Measurements from ENCODE around the gene FBXL7.

FBXL7 gene

DNA sequence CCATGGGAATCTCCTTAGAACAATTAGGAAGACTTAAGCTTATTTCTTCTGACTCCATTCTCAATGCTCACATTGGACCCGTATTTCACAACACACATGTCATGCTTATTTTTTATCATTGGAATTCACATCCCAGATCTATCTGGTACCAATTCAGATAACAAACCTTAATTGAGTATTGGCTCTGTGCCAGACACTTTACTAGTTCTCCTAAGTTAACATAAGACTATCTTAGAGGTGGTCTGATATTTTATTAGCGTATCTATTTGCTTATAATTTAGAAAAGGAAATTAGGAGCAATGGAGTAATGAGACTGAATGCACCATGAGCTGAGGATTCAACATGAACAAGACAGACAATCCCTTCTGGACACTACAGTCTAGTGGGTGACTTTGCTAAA, 45.1 kb downstream of the FBXL7 start:
- ATAC-seq: no peak

DNA sequence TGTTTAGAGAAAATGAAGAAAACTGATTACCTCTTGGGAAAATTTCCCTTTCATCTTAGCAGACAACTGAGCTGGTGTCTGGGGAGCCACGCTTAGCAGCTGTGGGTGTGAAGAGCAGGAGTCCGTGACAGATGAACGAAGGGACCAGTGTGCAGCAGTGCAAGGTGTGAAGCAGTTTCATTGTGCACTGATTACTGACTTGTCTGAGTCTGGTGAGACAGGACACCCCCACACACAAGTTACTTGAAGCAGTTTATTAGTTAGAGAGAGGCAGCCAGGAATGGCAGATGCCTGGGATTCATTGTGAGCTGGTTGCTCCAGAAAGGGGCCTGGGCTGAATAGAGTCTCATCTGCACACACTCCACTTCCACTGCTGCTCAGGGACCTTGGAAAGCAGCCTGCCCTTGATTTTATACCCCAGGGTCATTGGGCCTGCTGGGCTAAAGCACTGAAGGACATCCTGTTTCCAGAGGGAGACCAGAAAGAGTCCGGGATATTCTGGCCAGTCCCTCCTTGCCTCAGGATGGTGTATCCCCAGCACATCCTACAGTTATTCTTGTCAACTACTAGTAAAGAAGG, 47.4 kb downstream of the FBXL7 start:
- no peak for ATAC-seq

DNA sequence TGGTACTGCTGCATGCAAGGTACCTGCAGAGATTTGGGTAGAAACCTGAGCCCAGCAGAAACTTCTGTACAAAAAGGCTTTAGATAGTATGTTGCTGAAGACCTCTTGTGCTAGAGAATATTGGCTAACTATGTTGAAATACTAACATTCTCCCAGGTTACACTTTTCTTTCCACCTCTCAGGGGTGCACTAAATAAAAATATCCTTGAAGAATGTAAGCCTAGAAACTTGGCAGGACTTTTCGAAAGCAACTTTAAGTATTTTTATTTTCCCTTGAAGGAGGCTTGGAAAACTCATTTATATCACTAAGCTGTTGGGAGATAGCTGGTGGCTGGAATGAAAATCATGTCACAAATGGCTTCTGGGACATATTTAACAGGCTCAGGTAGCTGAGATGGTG, 50.0 kb downstream of the FBXL7 start:
- ATAC-seq: no peak

DNA sequence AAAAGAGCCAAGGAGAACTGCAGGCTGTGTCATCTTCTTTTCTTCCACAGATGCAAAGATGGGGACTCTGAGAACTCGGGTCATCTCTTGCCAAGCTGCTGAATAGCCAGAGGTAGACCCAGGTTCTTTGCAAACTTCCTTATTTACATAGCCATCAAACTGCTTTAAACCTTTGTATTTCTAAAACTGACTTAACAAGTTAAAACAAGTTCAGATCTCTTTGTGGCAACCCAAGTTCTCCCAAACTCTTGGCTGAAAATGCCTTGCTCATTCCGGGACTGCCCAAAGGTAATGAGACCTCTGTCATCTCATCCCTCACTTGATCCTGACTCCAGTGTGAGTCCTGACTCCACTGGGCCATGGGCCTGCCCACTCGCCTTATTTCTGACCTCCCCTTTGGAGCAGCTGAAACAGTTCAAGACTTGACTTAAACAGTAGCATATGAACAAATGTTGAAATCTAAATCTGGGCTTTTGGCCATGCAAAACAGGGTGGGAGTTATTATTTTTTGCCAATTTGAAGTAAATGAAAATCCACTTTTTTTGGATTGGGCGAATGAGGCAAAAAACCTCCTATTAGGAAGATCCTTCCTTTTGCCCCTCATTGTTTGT, 50.6 kb downstream of the FBXL7 start:
- ATAC-seq: no peak

DNA sequence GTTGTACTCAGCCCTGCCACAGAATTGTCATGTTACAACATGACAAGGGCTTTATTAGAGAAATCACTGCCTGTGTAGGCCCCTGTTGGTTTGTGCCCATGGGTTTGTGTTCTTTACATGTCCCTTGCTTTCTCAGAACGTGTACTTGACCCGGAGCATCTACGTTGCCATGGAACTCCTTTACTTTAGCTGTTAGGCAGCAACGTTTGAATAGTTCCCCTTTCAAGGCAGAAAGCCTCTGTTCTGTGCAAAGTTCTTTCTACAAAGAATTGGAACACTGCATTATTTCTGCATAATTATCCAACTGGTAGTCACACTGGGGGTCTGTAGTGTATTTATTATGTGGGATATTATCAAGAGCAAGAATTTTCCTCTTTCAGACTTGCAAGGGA, 51.1 kb downstream of the FBXL7 start:
- ATAC-seq: no peak

DNA sequence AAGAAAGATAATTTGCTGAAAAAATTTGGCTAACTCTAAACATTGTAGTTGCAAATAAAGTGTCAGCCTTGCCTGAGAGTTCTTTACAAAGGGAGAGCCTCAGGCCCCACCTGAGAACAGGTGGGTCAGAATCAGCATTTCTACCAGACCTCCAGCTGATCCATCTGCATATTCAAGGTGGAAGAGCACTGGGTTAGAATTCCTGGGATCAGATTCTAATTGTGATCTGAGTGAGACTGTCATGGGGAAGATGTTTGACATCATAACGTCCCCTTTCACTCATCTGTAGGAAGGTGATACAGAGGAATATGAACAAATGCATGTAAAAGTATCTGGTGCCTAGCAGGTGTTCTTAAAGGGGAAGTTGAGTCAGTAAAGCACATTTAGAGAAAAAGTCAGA, 54.6 kb downstream of the FBXL7 start:
- ATAC-seq: no peak

DNA sequence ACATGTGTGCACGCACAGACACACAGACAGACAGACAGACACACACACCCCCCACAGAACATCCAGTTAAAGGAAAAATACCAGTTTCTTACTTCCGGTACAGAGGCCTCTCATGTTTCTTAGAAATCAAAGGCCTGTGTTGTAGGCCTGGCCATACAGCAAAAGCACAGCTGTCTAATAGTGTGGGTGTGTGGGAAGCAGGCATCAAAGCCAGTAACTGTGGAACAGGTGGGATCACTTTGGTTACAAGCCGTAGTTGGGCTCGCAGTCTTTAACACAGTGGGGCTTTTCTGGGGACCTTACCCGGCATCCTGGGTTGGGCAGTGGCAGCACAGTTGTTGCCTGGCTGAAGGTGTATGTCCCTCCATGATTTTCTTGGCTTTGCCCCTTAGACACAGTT, 55.2 kb downstream of the FBXL7 start:
- no peak for ATAC-seq

DNA sequence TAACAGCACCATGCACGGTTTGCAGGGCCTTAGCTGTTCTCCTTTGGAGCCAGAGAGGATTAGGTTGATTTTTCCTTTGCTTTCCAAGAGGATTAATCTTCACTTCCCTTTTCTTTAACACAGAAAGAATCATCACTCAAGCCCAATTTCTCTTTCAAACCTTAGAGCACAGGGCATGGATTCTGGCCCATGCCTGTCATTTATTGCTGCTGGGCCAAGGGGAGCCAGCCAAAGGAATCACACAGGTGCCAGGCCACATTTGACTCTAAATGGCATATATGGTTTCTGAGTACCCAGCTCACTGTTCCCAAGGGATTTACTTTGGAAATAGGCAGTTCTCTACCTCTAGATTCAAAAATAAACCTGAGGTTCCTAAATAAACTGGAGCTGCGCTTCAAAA, 58.3 kb downstream of the FBXL7 start:
- no peak for ATAC-seq

DNA sequence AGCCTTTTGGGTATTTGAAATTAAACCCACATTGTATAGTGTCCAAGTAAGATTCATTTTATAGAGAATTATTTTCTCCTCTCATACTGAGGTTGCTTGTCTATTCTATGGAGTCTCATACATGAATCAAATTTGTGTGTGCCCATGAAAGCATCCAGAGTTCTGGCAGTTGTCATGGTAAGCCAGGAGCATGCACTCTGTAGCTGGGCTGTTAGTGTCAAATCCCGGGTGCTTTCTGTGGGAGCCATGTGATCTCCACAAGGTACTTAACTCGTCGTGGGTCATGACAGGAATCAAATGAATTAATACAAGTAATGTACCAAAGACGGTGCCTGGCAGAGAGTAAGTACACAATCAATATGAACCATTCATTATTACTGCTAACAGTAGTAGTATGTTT, 58.7 kb downstream of the FBXL7 start:
- no peak for ATAC-seq

DNA sequence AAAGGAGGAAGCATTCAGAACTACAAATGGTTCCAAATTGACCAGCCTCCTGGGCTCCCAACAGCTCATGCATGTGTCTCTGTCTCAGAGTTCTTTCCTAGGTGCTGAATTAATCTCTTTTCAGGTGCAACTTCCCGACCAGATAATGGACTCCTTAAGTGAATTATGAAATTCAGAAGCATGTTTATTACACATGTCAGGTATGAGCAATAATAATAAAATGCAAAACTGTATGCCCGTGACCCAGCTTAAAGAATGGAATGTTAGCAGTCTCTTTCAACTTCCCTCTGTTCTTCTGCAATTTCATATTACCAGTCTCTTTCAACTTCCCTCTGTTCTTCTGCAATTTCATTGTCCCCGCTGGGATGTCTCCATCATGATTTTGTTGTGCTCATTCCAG, 60.4 kb downstream of the FBXL7 start:
- ATAC-seq: no peak

DNA sequence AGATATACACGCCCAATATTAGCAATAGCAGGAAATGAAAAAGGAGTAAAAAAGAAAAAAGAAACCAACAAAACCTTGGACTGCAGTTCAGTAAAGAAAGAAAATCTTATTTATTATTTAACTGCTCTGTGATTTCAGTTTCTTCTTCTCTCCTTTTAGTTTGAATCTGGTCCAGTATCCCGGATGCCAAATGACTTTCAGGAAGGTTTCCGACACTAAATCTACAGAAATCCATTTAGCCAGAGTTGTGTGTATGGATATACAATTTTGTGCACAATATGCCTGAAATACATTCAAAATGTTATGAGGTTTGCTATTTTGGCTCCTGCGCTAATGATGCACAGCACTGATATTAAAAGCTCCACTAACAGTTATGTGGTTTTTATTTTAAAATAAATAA, 64.5 kb downstream of the FBXL7 start:
- ATAC-seq: no peak

DNA sequence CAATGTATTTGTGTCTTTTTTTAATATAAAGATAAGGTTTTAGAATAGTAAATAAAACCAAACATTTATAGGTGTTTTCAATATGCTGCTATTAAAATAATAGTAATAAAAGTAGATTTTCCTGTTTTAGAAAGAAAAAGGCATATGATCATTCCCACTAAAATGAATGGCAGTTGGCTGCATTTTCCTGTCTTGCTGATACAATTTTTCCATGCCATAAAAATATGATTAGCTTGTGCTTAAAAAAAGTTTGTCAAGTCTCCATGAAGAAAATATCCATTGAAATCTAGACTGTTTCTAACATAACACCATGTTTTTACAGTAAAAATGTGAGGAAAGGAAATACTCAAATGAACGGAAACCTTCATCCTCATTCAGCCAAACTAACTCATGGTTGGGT, 65.0 kb downstream of the FBXL7 start:
- ATAC-seq: no peak

DNA sequence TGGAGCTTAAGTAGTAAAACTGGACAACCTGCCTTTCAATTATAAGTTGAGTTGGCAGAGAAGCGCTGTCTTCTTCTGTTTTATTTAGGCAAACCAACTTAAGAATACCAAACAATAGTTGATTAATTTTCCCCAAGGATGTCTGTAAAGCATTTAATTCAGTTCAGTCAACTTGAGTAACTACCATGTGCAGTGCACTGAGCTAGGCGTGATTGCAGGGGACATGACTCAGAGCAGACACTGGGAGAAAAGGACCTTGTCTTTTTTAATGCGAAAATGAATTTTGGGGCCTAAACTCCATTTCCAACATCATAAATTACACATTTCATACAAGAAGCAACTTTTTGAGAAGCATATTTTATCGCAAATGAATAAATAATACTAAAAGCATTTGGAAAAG, 66.3 kb downstream of the FBXL7 start:
- ATAC-seq: no peak

DNA sequence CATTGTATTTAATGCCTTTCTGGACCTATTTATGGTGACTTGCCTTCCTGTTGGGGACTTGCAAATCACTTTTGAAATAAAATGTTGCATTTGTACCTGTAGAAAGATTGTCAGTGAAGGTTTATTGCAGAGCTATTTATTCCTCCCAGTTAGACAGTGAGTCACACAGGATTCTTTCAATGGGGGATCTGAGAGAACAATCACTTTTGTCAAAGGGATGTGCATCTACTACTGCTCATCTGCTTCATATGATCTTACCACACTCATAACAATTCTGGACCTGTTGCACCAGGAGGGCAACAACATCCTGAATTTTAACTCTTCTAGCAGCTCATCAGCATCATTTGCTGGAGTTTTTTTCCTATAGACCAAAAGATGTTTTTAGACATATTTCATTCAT, 66.8 kb downstream of the FBXL7 start:
- ATAC-seq: no peak

DNA sequence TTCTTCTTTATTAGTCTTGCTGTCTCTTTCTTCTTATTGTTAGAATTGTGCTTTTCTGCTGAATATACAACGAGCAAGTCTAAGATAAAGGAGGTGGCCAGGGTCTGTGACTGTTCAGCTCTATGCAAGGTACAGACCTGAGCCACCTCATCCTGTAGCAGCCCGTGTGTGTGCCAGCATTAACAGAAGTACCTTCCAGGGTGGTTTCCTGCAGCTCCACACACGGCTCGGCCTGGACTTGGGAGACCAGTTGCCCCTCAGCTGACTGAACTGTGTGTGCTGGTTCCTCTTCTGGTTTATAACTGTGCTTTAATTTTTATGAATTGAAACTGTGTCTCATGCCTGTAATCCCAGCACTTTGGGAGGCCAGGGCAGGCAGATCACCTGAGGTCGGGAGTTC, 70.5 kb downstream of the FBXL7 start:
- no peak for ATAC-seq

DNA sequence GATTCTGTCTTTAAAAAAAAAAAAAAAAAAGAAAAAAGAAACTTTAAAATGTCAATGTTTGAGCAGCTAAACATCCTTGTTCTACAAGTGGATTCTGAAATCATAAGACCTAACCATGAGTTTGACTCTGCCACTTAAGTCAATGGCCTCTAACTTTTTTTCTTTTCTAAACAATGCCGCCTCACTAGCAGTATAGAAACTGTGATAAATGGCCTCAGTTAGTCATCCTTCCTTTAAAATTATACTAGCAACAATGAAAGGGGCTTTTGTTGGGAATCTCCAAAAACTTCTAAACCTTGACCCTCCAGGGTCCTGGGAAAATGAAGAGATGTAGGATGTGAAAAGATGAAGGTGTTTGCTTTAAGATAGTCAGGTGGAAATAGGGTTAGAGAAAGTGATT, 71.1 kb downstream of the FBXL7 start:
- no peak for ATAC-seq

DNA sequence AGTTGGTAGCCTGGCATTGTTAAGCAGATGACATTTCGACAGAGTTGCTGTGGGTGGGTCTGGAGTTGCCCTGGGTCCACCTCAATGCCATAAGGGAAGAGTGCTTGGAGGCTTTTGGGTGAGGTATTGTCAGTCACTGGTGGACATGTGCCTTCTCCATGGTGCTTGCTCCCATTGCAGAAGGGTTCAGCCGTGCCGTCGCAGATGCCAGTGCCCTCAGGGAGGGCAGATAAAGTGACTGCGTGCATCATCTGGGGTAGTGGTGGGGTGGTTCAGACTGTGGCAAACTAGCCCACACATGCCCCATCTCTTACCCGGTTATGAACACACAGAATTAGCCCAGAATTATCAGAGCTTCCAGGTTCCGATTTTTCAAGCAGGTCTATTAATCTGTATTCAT, 71.6 kb downstream of the FBXL7 start:
- ATAC-seq: no peak

DNA sequence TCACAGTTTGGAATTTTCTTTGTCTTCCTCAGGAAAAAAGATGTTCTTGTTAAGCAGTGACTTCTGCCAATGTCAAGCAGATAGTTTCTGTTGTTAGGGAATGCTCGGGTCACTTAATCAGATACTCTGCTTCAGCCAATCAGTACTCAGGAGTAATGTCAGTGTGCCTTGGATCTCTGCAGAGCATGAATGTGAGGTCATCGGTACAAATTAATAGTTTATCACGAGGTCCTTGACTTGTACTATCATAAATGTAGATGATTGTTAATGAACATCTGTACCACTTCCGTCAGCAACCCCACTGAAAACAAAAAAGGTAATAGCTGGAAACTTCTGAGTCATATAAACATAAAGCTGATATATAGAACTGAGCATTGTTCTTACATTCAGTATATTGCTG, 73.6 kb downstream of the FBXL7 start:
- no peak for ATAC-seq

DNA sequence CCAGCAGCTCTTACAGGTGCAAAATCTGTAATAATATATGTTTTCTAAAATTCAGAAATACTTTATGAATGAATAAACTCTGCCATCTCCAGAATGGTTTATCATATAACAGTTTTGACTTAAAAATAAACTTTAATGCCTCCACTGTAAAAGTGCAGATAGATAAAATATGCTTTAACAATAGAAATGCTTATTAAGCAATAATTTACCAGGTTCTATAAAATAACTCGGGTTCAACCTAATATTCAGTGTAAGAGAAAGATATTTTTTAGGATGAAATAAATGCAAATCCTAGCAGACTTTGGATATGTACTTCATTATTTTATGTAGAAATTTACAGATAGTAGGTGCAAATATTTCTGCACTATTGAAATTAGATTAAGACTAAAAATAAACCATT, 74.1 kb downstream of the FBXL7 start:
- ATAC-seq: no peak

DNA sequence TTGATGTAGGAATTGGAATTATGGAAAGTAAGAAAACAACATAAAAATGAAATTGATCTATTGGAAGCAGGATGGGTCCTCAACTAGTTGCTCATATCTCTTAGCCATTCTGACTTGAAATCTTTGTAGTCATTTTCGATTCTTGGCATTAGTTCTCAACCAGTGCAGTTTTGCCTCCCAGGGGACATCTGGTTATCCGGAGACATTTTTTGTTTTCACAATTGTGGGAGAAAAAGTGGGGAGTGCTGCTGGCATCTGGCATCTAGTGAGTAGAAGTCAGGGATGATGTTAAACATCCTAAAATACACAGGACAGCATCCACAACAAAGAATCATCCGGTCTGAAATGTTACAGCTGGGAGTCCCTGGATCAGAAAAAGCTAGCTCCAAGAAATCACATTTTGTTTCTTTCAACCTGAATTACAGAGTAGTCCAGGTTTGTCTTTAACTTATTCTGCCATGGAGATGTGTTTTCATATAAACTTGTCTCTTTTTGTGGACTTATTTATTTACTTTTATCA, 74.9 kb downstream of the FBXL7 start:
- no peak for ATAC-seq

DNA sequence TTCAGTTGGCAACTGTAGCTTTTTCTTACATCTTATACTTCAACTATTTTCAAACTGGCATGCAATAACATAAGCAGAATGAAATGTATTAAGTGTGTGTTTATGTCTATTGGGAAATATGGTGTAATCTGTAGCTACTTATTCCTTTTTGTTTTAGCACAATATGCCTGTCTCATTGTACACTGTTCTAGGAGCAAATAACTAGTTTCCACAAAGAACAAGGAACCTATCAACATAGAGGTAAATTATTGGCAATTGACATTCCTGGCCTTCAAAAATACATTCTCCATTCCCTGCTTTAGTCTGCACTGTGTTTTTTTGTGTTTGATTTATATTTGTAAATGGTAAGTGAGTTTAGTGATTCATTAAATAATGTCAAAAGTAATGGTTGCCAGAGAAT, 75.7 kb downstream of the FBXL7 start:
- no peak for ATAC-seq

DNA sequence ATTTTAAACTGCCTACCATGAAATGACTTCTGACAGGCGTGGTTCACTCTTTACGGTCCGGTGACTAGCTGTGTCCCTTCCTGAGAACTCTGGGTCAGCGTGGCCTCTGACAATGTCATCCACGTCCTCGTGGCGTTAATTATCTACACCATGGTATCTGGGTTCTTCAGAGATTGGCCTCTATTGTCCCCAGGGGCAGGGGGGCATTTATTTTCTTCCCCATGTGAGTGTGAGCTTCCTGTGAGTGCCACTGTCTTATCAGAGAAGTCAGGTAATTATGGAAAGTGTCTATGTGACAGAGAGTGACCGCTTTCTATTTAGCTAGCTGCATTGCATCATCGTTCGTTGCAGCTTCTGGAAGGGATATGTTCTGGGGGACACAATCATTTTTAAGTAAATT, 77.2 kb downstream of the FBXL7 start:
- no peak for ATAC-seq

DNA sequence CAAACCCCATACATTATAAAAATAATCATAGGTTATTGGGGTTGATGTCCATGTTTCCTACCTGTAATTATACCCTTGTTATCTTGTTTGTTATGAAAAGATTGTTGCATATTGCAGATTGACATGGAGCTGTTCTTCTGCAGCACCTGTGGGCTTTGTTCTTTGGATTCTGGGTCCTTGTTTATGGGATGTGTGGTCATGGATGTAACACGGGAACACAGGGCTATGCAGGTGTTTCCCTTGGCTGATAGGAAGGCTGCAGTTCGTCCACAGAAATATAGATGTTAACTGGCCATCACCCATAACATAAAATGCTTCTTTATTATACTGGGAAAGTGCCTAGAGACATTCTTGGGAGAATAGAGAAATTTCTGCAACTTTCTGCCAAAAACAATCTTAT, 77.9 kb downstream of the FBXL7 start:
- no peak for ATAC-seq

DNA sequence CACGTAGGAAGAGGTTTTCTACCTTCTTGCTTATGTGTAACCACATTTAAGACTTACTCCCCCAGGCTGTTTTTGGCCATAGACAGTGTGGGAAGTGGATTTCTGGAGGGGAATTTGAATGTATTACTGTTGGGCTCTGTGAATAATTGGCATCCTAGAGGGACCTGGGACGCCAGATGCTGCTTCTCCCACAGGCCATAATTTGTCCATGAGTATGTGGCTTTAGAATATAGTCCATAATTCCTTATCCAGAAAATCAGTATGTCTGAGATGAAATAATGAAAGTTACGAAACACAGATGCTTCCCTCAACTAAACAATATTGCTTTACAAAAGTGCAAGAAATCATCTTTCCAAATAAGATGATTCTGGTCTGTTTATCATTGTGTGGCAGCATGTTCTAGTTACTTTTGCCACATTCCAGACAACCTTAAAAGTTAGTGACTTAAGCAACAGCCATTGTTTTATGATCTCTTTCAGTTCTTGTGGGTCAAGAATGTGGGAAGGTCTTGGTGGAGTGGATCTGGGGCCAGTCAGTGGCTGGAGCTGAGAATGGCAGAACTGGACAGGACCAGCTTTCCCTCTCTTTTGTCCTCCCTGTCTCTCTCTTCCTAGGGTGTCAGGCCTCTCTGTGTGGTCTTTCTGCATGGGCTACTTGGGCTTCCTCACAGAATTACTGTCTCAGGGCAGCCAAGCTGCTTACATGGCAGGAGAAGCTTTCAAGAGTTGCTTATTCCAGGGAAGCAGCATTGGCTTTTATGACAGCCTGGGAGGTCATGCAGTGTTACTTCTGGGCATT, 79.4 kb downstream of the FBXL7 start:
- no peak for ATAC-seq

All from activated CD4-positive, CD25-positive, alpha-beta regulatory T cell treated with anti-CD3 and anti-CD28 coated beads, Interleukin-2, amount 50 U/mL, for 24 hours (primary cell).